ENCODE measurements around the gene CBX6. TPM values are rescaled to one million over a fixed set of nuclear protein-coding genes. Genes with fewer than 3 reads are reported as not detected.

Gene CBX6
- total and polyA plus RNA-seq, 10 of the 15 experiments (the other 5 are each of a cell fraction or from before 2014, with no cell fraction given): 3.6 to 142 (median 37.4) TPM

DNA sequence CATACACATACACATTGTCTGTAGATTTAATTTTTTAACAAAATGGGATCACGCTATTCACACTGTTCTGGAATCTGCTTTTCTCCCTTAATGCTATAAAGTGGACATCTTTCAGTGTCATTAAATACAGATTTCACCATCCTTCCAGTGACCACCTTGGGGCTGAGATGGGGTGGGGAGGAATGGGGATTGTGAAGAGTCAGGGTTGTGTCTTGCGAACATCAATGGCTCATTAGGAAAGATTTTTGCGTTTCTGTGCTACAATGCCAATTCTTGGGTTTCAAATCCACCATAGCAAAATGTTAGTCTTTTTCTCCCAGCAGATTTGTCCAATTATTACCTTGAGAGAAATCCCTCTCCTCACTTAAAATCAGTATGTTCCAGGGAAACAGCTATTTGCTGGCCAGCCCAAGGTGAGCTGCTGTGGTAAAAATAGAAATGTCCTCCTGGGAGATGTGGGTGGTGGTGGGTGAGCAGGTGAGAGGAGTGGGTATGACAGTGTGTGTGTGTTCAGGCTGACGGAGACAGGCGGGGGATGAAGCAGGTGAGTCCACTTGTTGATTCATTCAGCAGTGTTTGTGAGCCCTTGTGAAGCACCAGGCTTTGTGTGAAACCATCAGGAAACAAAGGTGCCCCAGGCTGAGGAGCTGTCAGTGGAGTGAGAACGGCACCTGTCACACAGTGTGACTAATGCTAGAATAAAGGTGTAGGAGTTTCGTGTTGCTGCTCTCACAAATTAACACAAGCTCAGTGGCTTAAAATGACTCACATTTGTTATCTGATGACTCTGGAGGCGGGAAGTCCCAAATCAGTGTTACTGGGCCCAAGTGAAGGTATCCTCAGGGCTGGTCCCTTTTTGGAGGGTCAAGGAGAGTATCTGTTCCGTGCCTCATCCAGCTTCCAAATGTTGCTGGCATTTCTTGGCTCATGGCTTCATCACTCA is 1.7 kb upstream of the CBX6 start (continued):
- TF ChIP-seq, protein P1, sequence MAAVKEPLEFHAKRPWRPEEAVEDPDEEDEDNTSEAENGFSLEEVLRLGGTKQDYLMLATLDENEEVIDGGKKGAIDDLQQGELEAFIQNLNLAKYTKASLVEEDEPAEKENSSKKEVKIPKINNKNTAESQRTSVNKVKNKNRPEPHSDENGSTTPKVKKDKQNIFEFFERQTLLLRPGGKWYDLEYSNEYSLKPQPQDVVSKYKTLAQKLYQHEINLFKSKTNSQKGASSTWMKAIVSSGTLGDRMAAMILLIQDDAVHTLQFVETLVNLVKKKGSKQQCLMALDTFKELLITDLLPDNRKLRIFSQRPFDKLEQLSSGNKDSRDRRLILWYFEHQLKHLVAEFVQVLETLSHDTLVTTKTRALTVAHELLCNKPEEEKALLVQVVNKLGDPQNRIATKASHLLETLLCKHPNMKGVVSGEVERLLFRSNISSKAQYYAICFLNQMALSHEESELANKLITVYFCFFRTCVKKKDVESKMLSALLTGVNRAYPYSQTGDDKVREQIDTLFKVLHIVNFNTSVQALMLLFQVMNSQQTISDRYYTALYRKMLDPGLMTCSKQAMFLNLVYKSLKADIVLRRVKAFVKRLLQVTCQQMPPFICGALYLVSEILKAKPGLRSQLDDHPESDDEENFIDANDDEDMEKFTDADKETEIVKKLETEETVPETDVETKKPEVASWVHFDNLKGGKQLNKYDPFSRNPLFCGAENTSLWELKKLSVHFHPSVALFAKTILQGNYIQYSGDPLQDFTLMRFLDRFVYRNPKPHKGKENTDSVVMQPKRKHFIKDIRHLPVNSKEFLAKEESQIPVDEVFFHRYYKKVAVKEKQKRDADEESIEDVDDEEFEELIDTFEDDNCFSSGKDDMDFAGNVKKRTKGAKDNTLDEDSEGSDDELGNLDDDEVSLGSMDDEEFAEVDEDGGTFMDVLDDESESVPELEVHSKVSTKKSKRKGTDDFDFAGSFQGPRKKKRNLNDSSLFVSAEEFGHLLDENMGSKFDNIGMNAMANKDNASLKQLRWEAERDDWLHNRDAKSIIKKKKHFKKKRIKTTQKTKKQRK (IDR thresholded peaks at IDR 0.05; ENCODE audit: low read depth, low read length): no peak
- TF ChIP-seq RFX5 (IDR thresholded peaks at IDR 0.05; ENCODE audit: low read depth, low read length) (no peak), POLR2AphosphoS2 (IDR thresholded peaks at IDR 0.05; ENCODE audit: low read depth, low read length) (no peak), EED (IDR thresholded peaks at IDR 0.05; ENCODE audit: low read depth) (peak; percentile 71; the same call in 1 of the 2 replicates), NR2F1 (conservative IDR thresholded peaks at IDR 0.05) (0 out of 2 replicates have a peak, but pooled peaks have one; percentile 34), ZNF24 (IDR thresholded peaks at IDR 0.05) (no peak), NFYA (IDR thresholded peaks at IDR 0.05; ENCODE audit: borderline replicate concordance, low read depth, low read length) (no peak), BMI1 (IDR thresholded peaks at IDR 0.05; ENCODE audit: borderline replicate concordance) (peak; percentile 55; the same call in 1 of the 2 replicates), ATF7 (IDR thresholded peaks at IDR 0.05; ENCODE audit: low read depth) (peak; percentile 90), HDGF (IDR thresholded peaks at IDR 0.05) (no peak), IRF4 (IDR thresholded peaks at IDR 0.05; ENCODE audit: low read depth, low read length) (peak; percentile 63; the same call in 1 of the 2 replicates), TARDBP (IDR thresholded peaks at IDR 0.05; ENCODE audit: borderline replicate concordance) (no peak), STAT3 (IDR thresholded peaks at IDR 0.05; ENCODE audit: low read depth, low read length) (no peak), PAX5 (IDR thresholded peaks at IDR 0.05; ENCODE audit: borderline replicate concordance, low read depth, low read length) (peak; percentile 63; the same call in 1 of the 2 replicates), RAD51 (IDR thresholded peaks at IDR 0.05) (no peak)
- TF ChIP-seq, protein P2, sequence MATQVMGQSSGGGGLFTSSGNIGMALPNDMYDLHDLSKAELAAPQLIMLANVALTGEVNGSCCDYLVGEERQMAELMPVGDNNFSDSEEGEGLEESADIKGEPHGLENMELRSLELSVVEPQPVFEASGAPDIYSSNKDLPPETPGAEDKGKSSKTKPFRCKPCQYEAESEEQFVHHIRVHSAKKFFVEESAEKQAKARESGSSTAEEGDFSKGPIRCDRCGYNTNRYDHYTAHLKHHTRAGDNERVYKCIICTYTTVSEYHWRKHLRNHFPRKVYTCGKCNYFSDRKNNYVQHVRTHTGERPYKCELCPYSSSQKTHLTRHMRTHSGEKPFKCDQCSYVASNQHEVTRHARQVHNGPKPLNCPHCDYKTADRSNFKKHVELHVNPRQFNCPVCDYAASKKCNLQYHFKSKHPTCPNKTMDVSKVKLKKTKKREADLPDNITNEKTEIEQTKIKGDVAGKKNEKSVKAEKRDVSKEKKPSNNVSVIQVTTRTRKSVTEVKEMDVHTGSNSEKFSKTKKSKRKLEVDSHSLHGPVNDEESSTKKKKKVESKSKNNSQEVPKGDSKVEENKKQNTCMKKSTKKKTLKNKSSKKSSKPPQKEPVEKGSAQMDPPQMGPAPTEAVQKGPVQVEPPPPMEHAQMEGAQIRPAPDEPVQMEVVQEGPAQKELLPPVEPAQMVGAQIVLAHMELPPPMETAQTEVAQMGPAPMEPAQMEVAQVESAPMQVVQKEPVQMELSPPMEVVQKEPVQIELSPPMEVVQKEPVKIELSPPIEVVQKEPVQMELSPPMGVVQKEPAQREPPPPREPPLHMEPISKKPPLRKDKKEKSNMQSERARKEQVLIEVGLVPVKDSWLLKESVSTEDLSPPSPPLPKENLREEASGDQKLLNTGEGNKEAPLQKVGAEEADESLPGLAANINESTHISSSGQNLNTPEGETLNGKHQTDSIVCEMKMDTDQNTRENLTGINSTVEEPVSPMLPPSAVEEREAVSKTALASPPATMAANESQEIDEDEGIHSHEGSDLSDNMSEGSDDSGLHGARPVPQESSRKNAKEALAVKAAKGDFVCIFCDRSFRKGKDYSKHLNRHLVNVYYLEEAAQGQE (IDR thresholded peaks at IDR 0.05; ENCODE audit: low read depth, low read length): no peak
- TF ChIP-seq, protein P3, sequence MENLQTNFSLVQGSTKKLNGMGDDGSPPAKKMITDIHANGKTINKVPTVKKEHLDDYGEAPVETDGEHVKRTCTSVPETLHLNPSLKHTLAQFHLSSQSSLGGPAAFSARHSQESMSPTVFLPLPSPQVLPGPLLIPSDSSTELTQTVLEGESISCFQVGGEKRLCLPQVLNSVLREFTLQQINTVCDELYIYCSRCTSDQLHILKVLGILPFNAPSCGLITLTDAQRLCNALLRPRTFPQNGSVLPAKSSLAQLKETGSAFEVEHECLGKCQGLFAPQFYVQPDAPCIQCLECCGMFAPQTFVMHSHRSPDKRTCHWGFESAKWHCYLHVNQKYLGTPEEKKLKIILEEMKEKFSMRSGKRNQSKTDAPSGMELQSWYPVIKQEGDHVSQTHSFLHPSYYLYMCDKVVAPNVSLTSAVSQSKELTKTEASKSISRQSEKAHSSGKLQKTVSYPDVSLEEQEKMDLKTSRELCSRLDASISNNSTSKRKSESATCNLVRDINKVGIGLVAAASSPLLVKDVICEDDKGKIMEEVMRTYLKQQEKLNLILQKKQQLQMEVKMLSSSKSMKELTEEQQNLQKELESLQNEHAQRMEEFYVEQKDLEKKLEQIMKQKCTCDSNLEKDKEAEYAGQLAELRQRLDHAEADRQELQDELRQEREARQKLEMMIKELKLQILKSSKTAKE (IDR thresholded peaks at IDR 0.05; ENCODE audit: low read depth, poor library complexity, severe bottlenecking): no peak
- TF ChIP-seq, protein P4, sequence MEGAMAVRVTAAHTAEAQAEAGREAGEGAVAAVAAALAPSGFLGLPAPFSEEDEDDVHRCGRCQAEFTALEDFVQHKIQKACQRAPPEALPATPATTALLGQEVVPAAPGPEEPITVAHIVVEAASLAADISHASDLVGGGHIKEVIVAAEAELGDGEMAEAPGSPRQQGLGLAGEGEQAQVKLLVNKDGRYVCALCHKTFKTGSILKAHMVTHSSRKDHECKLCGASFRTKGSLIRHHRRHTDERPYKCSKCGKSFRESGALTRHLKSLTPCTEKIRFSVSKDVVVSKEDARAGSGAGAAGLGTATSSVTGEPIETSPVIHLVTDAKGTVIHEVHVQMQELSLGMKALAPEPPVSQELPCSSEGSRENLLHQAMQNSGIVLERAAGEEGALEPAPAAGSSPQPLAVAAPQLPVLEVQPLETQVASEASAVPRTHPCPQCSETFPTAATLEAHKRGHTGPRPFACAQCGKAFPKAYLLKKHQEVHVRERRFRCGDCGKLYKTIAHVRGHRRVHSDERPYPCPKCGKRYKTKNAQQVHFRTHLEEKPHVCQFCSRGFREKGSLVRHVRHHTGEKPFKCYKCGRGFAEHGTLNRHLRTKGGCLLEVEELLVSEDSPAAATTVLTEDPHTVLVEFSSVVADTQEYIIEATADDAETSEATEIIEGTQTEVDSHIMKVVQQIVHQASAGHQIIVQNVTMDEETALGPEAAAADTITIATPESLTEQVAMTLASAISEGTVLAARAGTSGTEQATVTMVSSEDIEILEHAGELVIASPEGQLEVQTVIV (IDR thresholded peaks at IDR 0.05; ENCODE audit: borderline replicate concordance, partially characterized antibody): no peak
